GM23338 (cell line): ENCODE measurements around the gene RAD51B. TPM values are rescaled to one million over a fixed set of nuclear protein-coding genes. Genes with fewer than 3 reads are reported as not detected.

Source experiments
- ATAC-seq: fragments of 200-7000 bp; cut with Tn5 transposase; 3 replicates; pipeline ENCODE4 v1.9.1; 2020
- DNase-seq: peaks from one replicate; pipeline ENCODE4 v3.0.0-alpha.2; 2015; ENCODE audit warnings: low spot score
- H2AFZ ChIP-seq: fragments of 200-600 bp; sonication (generic); 2 replicates; pipeline ENCODE4 v1.8.0; 2016; ENCODE audit warnings: antibody characterized with exemption, mild to moderate bottlenecking, moderate library complexity
- H3F3A ChIP-seq: fragments of 200-600 bp; sonication (generic); replicated peaks from 2 replicates; pipeline ENCODE4 v1.8.0; 2017; ENCODE audit warnings: antibody characterized with exemption, mixed run types, low read depth
- H3K27ac ChIP-seq: fragments of 200-600 bp; sonication (generic); 2 replicates; pipeline ENCODE4 v1.6.1; 2016; ENCODE audit warnings: low read depth
- H3K27me3 ChIP-seq: fragments of 200-600 bp; sonication (generic); 2 replicates; pipeline ENCODE4 v1.8.0; 2016; ENCODE audit warnings: mild to moderate bottlenecking, mixed run types, moderate library complexity; ENCODE audit not compliant: insufficient read depth
- H3K36me3 ChIP-seq: fragments of 200-600 bp; sonication (generic); 2 replicates; pipeline ENCODE4 v1.8.0; 2016; ENCODE audit warnings: mild to moderate bottlenecking; ENCODE audit not compliant: insufficient read depth
- H3K4me1 ChIP-seq: fragments of 200-600 bp; sonication (generic); 2 replicates; pipeline ENCODE4 v1.8.0; 2016; ENCODE audit warnings: mild to moderate bottlenecking, moderate library complexity; ENCODE audit not compliant: insufficient read depth
- H3K4me2 ChIP-seq: fragments of 200-600 bp; sonication (generic); 2 replicates; pipeline ENCODE4 v1.7.1; 2017; ENCODE audit warnings: mixed run types
- H3K4me3 ChIP-seq: fragments of 200-600 bp; sonication (generic); 2 replicates; pipeline ENCODE4 v1.6.1; 2016; ENCODE audit warnings: mixed run types
- H3K79me2 ChIP-seq: fragments of 200-600 bp; sonication (generic); replicated peaks from 2 replicates; pipeline ENCODE4 v1.8.0; 2017; ENCODE audit warnings: mild to moderate bottlenecking; ENCODE audit not compliant: insufficient read depth
- H3K9me2 ChIP-seq: fragments of 200-600 bp; sonication (generic); 2 replicates; pipeline ENCODE4 v1.8.0; 2017; ENCODE audit not compliant: insufficient read depth
- H4K20me1 ChIP-seq: fragments of 200-600 bp; sonication (generic); replicated peaks from 2 replicates; pipeline ENCODE4 v1.8.0; 2017; ENCODE audit warnings: mild to moderate bottlenecking; ENCODE audit not compliant: insufficient read depth
- H3K27ac Mint-ChIP-seq: 2 replicates; pipeline ENCODE4 v1.8.0; 2020; ENCODE audit warnings: inconsistent platforms, mild to moderate bottlenecking, moderate library complexity, mixed read lengths
- H3K27me3 Mint-ChIP-seq: 3 replicates; pipeline ENCODE4 v1.8.0; 2022; ENCODE audit warnings: low read depth, mild to moderate bottlenecking, moderate library complexity, mixed read lengths, inconsistent platforms; ENCODE audit not compliant: insufficient read depth, poor library complexity
- H3K36me3 Mint-ChIP-seq: 3 replicates; pipeline ENCODE4 v1.8.0; 2021; ENCODE audit warnings: low read depth, mild to moderate bottlenecking, inconsistent platforms, moderate library complexity, mixed read lengths
- H3K4me1 Mint-ChIP-seq: 3 replicates; pipeline ENCODE4 v1.8.0; 2020; ENCODE audit warnings: mild to moderate bottlenecking, inconsistent platforms, mixed read lengths
- H3K4me3 Mint-ChIP-seq: 3 replicates; pipeline ENCODE4 v1.8.0; 2021; ENCODE audit warnings: moderate library complexity, mild to moderate bottlenecking, inconsistent platforms, mixed read lengths
- H3K9me3 Mint-ChIP-seq: 3 replicates; pipeline ENCODE4 v1.8.0; 2020; ENCODE audit warnings: moderate library complexity, mild to moderate bottlenecking, inconsistent platforms, mixed read lengths
- CREB1 ChIP-seq: fragments of 250-450 bp; sonication (Bioruptor Pico); IDR thresholded peaks from 2 replicates; pipeline ENCODE4 v1.5.0; 2020; ENCODE audit warnings: low read depth, mild to moderate bottlenecking, moderate library complexity
- CTCF ChIP-seq, 2 experiments: fragments of 200-600 bp in 1 of 2; sonication (generic) in 1 of 2; conservative IDR thresholded peaks; 2 replicates each; pipeline versions ENCODE4 v1.5.1 to v1.6.1; 2016 to 2017; ENCODE audit warnings: antibody characterized with exemption in 2 of 2, low read depth in 2 of 2, mild to moderate bottlenecking in 2 of 2, moderate library complexity in 1 of 2
- ETS1 ChIP-seq: IDR thresholded peaks from 2 replicates; pipeline ENCODE4 v1.6.1; 2016; ENCODE audit warnings: antibody characterized with exemption
- EZH2 ChIP-seq: fragments of 200-600 bp; sonication (generic); IDR thresholded peaks from one replicate; pipeline ENCODE4 v1.8.0; 2017; ENCODE audit warnings: antibody characterized with exemption, mild to moderate bottlenecking, low read depth; ENCODE audit not compliant: unreplicated experiment
- JUNB ChIP-seq: IDR thresholded peaks from one replicate; pipeline ENCODE4 v1.6.1; 2016; ENCODE audit warnings: antibody characterized with exemption; ENCODE audit not compliant: unreplicated experiment
- NANOG ChIP-seq: IDR thresholded peaks from 2 replicates; pipeline ENCODE4 v1.6.1; 2016; ENCODE audit warnings: antibody characterized with exemption, borderline replicate concordance
- POLR2AphosphoS5 ChIP-seq: IDR thresholded peaks from 2 replicates; pipeline ENCODE4 v1.6.1; 2016; ENCODE audit warnings: antibody characterized with exemption, low read depth
- REST ChIP-seq: IDR thresholded peaks from one replicate; pipeline ENCODE4 v1.6.1; 2018; ENCODE audit warnings: antibody characterized with exemption; ENCODE audit not compliant: unreplicated experiment
- ZNF114 ChIP-seq: fragments of 250-450 bp; sonication (Bioruptor Pico); IDR thresholded peaks from 2 replicates; pipeline ENCODE4 v1.5.0; 2020; ENCODE audit warnings: mild to moderate bottlenecking, moderate library complexity
- ZNF331 ChIP-seq: fragments of 250-450 bp; sonication (Bioruptor Pico); IDR thresholded peaks from 2 replicates; pipeline ENCODE4 v1.5.0; 2020; ENCODE audit warnings: low read depth, mild to moderate bottlenecking, moderate library complexity
- polyA plus RNA-seq: library from polyadenylated mRNA; unstranded; fragments of >200 nt; fragmentation: Nextera tagmentation; extraction: Ambion mirVana; gene quantifications from 2 replicates; pipeline ENCODE4 v1.2.1, GENCODE V29; 2016
- total RNA-seq: library from RNA; depleted of rRNA; stranded (reverse); fragments of >200 nt; shearing (Covaris generic); gene quantifications from 2 replicates; pipeline ENCODE4 v1.2.3, GENCODE V29; 2014

RAD51B gene
- total and polyA plus RNA-seq, 2 experiments from 2014 or later, result 15.7 to 29.1 TPM

- Mint-ChIP-seq H3K27ac (no peak overlapping the region), H3K4me3 (no peak overlapping the region), H3K4me1 (peaks cover 11% of the 10 kb centered on the region), H3K27me3 (peaks cover 2% of the 10 kb centered on the region), H3K9me3 (peaks cover 17% of the 10 kb centered on the region), H3K36me3 (peaks cover 12% of the 10 kb centered on the region; the same call in 2 of the 3 replicates)
- no peak for DNase-seq
- Histone ChIP-seq H3K4me3 (no peak overlapping the region), H3K4me2 (no peak overlapping the region), H3K27me3 (no peaks in the 10 kb centered on the region), H2AFZ (no peak overlapping the region), H3F3A (no peaks in the 10 kb centered on the region), H3K9me2 (no peaks in the 10 kb centered on the region), H3K79me2 (no peaks in the 10 kb centered on the region), H3K27ac (no peak overlapping the region), H3K4me1 (no peaks in the 10 kb centered on the region), H4K20me1 (no peaks in the 10 kb centered on the region), H3K36me3 (no peaks in the 10 kb centered on the region)
- TF ChIP-seq POLR2AphosphoS5 (no peak), CTCF (conservative IDR thresholded peaks at IDR 0.05; ENCODE audit: low read depth in 2 of 2) (peak; percentile 24 to 46; a peak in 2 of 4 replicates)
- no peak for ATAC-seq
Measured at GRCh38 chr14:68145036-68145435, 325.5 kb downstream of the RAD51B start.

GRCh38 chr14:68145539-68145938 is 326.0 kb downstream of the RAD51B start:
- Histone ChIP-seq H4K20me1 (no peaks in the 10 kb centered on the region), H3K79me2 (no peaks in the 10 kb centered on the region), H2AFZ (no peak overlapping the region), H3K4me2 (no peak overlapping the region), H3K9me2 (no peaks in the 10 kb centered on the region), H3K36me3 (no peaks in the 10 kb centered on the region; the same call in 1 of the 2 replicates), H3K27me3 (no peaks in the 10 kb centered on the region), H3K4me3 (no peak overlapping the region), H3F3A (no peaks in the 10 kb centered on the region), H3K4me1 (no peaks in the 10 kb centered on the region), H3K27ac (no peak overlapping the region)
- no peak for DNase-seq
- Mint-ChIP-seq H3K36me3 (peaks cover 12% of the 10 kb centered on the region; the same call in 2 of the 3 replicates), H3K27me3 (peaks cover 2% of the 10 kb centered on the region), H3K9me3 (peaks cover 17% of the 10 kb centered on the region), H3K27ac (no peak overlapping the region), H3K4me3 (no peak overlapping the region), H3K4me1 (peaks cover 9% of the 10 kb centered on the region)
- ATAC-seq, result no peak
- no peak for TF ChIP-seq REST
- TF ChIP-seq JUNB, result no peak
- no peak for TF ChIP-seq POLR2AphosphoS5
- TF ChIP-seq ZNF114 (CRISPR knock-in tag), result no peak
- TF ChIP-seq EZH2, result no peak
- no peak for TF ChIP-seq ZNF331
- TF ChIP-seq ETS1, result no peak
- no peak for TF ChIP-seq CREB1 (CRISPR knock-in tag)
- no peak for TF ChIP-seq NANOG
